Inferior parietal cortex (tissue), 1 donor: ENCODE data around the gene PLXNA4.

ENCODE experiments used
- DNase-seq: peaks from one replicate; pipeline ENCODE4 v3.0.0-alpha.2; 2016; ENCODE audit errors: extremely low spot score

PLXNA4 gene

GRCh38 chr7:132588596-132588995 is 12.3 kb upstream of the PLXNA4 start:
- DNase-seq: no peak

GRCh38 chr7:132584796-132585494 is 8.7 kb upstream of the PLXNA4 start:
- peak; percentile 46 for DNase-seq

- no peak for DNase-seq
Observed at GRCh38 chr7:132581431-132581830, 5.2 kb upstream of the PLXNA4 start.

GRCh38 chr7:132580717-132581285 is 4.5 kb upstream of the PLXNA4 start:
- DNase-seq: peak; percentile 83

GRCh38 chr7:132580277-132580676 is 4.0 kb upstream of the PLXNA4 start:
- DNase-seq: no peak

- no peak for DNase-seq
Observed at GRCh38 chr7:132579260-132579899, 3.1 kb upstream of the PLXNA4 start.

GRCh38 chr7:132578826-132579225 is 2.6 kb upstream of the PLXNA4 start:
- DNase-seq: no peak

GRCh38 chr7:132578050-132578370 is 1.7 kb upstream of the PLXNA4 start:
- no peak for DNase-seq

- peak; percentile 38 for DNase-seq
Observed at GRCh38 chr7:132577206-132578049, 1.2 kb upstream of the PLXNA4 start.

- DNase-seq: no peak
Observed at GRCh38 chr7:132576721-132577085, 433 bp upstream of the PLXNA4 start.

- DNase-seq: peak; percentile 53
Observed at GRCh38 chr7:132575419-132575981, 770 bp downstream of the PLXNA4 start.

GRCh38 chr7:132574223-132574622 is 2.0 kb downstream of the PLXNA4 start:
- DNase-seq: no peak

- no peak for DNase-seq
Observed at GRCh38 chr7:132573251-132573955, 2.9 kb downstream of the PLXNA4 start.

GRCh38 chr7:132572526-132572925 is 3.7 kb downstream of the PLXNA4 start:
- no peak for DNase-seq

GRCh38 chr7:132571970-132572369 is 4.3 kb downstream of the PLXNA4 start:
- DNase-seq: no peak

- DNase-seq: no peak
Observed at GRCh38 chr7:132569884-132570614, 6.2 kb downstream of the PLXNA4 start.

- no peak for DNase-seq
Observed at GRCh38 chr7:132568962-132569361, 7.3 kb downstream of the PLXNA4 start.

GRCh38 chr7:132565885-132566284 is 10.4 kb downstream of the PLXNA4 start:
- DNase-seq: no peak

- DNase-seq: no peak
Observed at GRCh38 chr7:132565441-132565840, 10.8 kb downstream of the PLXNA4 start.

- no peak for DNase-seq
Observed at GRCh38 chr7:132564849-132565248, 11.4 kb downstream of the PLXNA4 start.

- DNase-seq: no peak
Observed at GRCh38 chr7:132564090-132564489, 12.2 kb downstream of the PLXNA4 start.
